AG08396 (cell line): ENCODE results near the gene MAML3.

ENCODE experiments used
- DNase-seq: peaks from one replicate; pipeline ENCODE4 v3.0.0; 2012; ENCODE audit warnings: low spot score, mixed read lengths

MAML3 gene

DNA sequence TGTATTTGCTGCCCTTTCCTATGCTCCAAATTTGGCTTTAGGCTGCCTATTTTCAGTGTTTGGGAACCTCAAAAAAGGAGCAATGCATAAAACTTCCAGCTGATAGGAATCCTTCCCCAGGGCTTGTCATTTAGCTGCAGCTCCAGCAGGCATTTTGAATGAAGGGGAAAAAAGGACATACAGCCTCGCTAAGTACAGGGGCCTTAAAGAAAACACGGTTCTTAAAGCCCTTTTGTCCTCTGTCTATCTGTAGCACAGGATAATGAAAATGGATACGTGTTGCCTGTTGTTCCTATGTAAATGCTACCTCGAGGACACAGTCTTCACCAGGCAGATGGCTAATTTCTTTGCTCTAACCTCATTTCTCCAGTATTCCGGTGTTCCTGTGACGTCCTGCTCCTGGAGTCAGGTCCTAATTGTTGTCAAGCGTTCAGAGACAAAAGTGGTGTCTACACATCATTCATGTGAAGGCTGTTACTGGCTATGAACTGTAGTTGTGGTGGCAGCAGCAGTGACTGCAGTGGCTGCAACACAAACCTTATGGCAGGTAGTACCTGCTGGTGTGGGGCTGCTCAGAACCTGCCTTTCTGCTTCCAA is 371.0 kb downstream of the MAML3 start:
- no peak for DNase-seq

DNA sequence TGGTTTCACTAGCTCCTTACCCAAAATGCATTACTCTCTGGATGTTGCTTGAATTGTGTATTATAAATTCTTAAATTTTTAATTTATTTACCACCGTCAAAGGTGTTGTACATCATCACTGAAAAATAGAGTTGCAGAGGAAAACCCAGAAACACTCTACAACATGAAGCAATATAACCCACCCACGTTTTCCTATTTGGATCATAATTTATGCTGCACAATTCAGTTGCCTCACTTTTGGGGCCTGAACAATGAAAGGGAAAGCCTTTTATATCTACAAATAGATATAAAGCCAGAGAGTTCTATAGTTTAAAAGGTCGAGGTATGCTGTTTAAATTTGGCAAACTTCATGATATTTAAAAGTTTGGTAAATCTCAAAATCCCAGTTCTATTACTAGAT is 372.9 kb downstream of the MAML3 start:
- no peak for DNase-seq

DNA sequence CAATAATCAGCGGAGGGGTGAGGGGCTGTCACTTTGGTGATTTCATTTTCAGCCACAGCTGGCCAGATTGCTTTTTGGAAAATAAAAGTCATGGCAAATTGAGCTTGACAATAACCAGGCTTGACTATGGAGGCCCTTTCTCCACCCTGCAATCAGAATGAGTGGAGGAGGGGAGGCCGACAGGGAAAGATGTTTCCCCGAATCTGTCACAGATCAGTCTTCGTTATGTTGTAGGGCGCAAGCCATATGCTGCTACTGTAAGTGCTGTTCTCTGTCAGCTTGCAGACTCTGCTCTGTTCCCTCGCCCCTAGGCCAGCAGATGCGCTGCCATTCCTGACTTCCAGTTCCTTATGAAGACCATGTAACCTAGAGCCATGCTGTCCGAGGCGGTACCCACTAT is 374.3 kb downstream of the MAML3 start:
- no peak for DNase-seq

DNA sequence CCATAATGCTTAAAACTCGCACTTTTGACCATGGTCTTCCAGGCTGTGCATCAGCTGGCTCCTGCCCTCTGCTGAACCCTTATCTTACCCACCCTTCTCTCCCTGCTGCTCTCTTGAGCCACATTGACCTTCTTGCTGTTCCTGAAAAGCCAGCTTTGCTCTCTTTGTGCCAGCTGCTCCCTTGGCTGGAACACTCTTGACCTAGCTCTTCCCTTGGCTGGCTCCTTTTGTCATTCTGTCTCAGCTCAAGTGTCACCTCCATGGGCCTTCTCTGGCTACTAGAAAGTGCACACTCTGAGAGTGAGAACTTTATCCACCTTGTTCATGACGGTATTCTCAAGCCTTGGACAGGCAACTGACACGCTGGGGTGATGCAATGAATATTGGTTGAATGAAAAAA is 376.2 kb downstream of the MAML3 start:
- no peak for DNase-seq

DNA sequence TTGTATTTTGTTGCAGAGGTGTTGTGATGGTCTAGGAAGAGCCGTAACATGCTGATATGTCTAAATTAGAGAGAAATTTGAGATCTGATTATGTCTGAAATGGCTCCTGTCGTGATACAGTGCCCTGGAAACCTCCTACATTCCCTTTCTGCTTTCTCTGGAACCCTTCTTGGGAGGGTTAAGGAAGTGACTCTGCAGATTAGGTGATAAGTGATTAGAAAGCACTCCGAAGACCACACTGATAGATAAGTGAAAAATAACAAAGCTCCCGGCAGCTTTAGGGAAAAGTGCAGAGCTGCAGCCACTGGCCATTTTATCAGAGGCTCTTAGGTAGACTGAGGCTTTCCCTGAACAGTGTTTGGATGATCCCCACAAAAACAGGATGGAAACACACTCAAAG is 377.7 kb downstream of the MAML3 start:
- no peak for DNase-seq

DNA sequence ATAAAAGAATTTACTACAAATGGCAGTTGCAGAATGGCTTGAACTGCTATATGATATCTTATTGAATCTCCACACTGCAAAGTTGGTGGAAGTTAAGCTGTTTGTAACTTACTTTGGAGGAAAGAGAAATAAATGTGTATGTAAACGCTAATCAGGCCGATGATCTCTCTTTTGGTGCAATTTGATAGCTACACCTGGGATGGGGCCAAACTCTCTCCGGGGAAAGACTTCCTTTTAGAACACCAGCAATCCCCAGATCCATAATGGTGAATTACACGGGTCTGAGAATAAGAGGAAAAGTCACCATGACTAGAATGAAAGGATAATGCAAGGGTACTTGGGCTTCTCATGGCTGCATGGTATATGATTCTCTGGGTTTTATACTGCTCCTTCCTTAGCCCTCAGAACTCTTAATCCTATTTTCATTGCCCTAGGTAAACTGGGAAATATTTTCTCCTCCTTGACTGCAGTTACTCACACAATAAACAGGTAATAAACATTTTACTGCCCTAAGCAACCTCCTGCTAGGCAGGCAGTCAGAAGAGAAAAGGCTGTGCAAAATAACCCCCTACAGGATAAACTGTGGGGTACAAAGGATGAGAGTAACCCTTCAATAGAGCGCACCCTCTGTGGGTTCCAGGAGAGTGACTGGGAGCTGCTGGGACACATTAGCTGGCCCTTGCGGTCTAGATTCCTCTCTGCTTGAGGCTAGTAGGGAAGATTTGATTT is 379.1 kb downstream of the MAML3 start:
- DNase-seq: no peak

DNA sequence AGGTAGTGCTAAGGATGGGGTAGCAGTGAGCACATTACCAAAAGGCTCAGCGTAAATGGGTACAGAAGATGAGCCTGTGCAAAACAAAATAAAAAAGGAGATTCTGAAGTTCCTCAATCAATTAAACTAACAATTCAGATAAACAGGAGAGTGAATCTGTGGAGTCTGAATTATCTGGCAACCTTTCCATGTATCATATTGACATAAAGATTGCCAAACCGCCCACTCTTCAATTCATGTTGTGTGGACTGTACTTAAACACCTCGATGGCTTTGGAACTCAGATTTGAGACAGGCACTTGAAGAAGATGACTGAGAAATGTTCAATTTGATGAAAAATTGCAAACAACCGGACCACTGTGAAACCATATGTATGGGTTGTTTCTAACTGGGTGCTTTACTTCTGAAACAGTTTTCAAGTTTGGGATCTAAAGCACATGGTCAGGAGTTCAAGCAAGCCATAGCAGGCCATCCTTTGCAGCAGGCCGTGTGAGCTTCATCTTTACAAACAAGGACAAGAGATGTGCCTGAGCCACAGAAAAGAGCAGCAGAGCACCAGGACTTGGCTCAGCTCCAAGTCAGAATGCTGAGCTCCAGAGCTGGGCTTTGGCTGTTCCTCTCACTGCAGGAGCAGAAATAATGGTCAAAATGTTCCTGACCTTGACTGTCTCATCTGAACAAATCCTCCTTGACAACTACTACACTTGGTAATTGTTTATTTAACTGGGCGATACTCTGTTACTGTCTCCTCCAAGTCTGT is 380.2 kb downstream of the MAML3 start:
- no peak for DNase-seq

DNA sequence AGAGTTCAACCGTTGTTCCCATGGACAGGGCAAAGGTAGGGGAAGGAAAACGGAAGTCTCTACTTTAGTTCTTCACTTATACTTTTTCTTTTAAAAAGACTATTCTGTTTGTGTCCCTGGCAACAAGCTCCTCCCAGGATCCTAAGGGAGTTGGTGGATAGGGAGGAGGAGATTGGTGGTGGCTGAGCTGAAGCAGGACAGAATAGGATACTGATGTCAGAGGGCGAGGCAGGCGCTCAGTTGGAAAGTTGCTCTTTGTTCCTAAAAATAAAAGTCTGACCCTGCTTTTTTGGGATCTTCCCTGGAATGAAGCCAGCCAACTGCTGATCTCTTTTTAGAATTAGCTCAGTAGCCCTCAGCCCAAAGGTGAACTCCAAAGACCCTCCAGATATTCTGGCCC is 383.6 kb downstream of the MAML3 start:
- no peak for DNase-seq

DNA sequence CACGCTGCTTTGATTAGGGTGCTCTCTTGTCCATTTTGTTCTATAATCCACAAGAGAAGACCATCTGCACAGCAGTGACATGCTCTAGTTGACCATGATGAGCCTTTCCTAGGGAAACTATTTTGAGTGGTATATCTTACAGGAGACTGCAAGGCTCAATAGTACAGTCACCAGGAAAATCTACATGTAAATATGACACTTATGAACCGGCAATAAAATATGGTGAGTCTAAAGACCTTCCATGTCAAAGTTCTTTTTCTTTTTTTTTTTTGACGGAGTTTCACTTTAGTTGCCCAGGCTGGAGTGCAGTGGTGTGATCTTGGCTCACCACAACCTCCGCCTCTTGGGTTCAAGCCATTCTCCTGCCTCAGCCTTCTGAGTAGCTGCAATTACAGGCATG is 384.6 kb downstream of the MAML3 start:
- DNase-seq: no peak

DNA sequence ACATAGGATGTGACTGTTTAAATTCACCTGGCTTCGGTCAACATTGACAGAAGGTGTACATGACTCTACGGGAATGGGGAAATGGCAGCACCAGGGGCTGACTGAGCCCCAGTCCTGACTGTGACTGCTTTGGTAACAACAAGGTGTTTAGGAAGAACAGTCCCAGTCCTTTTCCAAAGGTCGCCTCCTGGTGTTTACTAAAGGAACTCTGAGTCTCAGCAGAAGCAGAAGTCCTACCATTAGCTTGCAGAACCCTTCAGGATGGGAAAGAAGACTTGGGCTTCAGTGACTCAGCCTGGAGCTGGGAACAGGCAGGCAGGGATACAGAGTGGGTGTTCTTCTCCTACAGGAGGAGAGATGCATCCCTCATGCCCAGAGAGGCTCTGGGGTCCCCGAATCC is 385.1 kb downstream of the MAML3 start:
- no peak for DNase-seq

DNA sequence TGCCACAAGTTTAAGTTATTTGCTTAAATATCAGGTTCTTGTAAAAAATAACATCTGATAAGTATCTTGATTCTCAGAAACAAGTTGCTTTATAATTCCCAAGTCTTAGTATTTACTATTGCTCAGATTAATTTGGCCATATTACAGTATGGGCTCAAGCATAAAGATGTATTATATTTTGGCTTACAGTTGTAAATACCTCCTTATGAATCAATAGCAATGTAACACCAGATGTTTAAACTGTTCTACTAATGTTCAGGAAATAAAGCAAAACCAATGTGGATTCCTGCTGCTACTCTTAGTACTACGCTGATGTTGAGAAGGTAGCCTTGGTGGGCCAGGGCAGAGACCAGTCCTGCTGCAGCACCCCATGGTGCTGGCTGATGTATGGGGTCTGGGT is 385.6 kb downstream of the MAML3 start:
- DNase-seq: no peak

DNA sequence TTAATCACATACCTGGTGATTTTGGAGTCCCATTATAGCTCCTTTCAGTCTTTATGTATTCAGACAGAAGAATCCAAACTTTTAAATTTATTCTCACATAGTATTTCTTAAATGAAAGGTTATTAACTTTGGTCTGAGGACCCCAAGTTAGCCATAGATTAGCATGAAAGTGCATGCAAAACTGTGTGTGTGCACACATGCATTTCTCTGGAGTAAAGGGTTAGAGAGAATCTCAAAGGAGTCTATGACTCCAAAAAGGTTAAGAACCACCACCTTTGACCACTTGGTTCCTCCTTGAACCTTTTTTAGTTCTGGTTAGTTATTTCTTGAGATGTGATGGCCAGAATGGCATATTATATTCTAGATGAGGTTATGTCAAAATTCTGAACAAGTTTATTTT is 386.4 kb downstream of the MAML3 start:
- DNase-seq: no peak

DNA sequence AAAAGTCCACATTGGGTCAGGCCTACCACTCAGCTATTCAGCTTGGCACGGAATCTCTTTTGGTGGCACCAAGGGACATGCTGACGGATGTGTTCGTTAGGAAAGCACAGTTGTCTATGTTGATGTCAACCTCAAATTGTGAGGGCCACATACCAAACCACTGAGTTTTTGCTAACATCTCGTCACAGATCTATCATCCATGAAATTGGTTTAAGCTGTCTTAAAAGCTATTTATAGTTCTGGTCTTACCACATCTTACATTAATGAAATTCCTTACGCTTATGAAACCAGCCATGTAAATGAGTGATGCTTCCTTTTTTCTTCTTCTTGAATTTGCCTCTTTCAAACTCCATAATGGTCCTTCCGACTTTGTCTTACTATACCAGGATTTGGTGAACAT is 386.8 kb downstream of the MAML3 start:
- no peak for DNase-seq

DNA sequence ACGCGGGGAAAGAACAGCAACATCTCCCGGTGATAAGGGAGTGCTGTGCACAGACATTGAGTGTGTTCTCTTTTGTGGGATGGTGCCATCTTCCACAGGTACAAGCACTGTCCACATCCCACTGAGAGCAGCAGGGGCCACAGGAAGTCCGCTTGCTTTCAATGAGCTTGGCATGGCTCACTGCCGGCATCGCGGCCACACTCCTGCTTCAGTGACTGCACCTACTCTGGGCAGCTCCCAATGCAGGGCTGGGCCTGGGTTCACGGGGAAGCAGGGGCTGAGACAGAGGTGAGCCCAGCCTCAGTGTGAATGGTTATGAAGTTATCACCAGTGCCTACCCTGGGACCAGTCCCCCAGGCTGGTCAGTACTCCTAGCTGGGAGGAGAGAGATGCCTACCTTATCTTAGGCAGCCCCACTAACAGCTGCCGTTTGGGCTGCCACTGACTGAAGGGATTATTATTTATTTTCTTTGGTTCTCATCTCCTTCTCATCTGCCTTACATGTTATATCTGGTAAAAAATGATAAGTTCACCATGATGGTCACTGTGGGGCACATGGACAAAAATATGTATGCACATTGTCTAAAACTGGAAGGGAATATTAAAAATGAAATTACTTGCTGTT is 389.2 kb downstream of the MAML3 start:
- DNase-seq: no peak

DNA sequence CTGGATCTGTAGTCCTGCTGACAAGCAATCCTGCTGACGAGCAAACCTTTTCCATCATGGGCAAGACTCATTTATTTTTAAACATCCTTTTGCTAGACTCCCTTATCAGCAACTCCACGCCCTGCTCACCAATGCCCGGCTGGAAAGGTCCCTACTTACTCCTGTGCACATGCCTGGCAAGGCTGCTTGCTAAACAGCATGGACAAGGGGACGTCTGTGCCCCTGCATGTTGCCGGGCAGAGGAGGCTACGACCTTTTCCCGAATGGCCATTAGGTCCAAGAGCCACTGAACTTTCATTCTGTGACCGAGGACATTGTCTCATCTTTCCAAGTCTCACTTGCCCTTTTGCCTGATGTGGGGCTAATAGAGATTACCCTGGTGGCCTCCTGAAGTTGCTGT is 389.8 kb downstream of the MAML3 start:
- no peak for DNase-seq

DNA sequence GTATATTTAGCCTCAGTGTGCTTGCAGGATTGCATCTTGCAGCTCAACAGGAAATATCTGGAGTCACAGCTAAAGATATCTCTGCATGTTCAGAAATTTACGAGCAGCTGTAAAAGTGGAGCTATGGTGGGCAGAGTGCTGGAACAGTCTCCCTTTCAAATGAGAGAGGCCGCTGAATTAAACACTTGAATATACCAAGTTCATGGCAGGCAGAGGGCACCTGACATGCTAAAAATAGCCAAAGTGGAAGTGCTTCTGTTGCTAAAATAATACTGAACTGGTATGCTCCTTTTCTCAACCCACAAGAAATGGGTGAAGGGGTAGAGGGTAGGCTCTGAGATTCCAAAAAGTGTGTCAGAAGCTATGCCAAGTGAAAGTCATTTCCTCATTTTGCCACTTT is 390.3 kb downstream of the MAML3 start:
- no peak for DNase-seq

DNA sequence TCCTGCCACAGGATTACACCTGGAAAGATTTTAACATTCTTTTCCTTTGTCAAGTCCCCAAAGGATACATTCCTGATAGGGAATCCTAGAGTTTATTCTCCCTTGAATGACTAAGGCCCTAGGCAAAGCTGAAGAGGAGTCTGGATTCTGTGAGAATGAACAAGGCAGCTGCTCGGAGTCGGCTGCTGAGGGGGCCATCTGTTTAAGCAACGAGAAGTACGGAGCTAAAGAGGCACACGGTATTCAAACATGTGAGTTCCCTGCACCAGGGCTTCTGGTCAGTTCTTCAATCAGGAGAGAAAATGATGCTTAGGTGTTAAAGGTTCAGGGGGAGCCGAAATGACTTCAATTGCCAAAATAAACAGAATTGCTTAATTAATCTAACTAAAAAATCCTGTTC is 390.8 kb downstream of the MAML3 start:
- no peak for DNase-seq

DNA sequence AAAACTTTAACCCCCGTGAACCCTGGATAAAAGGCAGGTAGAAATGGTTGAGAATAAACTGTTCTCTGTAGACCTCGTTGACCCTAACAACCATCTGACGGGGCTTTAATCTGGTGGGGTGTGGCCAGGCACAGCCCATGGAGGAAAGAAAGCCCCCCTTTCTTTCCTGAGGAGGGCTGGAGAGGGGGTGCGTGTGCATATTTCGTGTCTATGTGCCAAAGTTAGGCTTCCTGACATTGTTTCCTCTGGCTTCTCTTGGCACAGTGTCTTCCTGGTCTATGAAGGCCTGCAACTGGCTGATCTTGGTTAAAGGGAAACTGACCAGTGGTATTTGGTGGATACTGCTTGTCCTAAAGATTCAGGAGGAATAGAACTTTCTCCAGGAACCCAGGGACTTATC is 391.3 kb downstream of the MAML3 start:
- no peak for DNase-seq

DNA sequence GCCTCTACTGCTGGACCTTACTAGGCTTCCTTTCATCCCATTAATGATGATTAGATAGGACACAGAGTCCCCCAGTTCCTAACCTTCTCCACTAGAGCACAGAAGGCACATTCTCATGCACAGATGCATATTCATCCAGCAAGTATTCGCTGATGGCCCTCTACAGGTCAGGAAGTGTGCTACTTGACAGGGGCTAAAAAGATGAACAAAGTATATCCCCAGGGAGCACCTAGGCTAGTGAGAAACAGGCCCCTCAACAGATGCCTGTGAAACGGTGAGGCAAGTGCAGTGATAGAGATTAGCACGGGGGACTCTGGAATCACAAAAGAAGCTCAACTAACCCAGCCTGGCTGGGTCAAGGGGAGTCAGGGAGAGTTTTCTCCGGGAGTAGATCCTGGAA is 392.5 kb downstream of the MAML3 start:
- DNase-seq: peak; percentile 31

DNA sequence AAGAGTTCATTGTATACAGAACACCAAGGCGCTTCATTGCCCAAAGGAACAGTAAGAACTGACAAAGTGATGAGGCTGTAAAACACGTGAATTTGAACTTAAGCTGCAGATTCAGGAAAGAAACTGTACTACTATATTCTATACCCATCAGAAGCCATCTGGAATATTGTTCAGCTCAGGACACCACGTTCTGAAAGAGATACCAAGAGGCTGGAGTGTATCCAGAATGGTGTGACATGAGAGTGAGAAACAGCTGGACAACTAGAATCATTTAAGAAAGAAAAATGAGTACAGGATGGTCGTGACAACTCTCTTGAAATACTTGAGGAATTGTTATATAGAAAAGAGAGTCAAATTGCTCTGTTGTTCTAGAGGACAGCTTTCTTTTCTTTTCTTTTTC is 393.4 kb downstream of the MAML3 start:
- DNase-seq: no peak

DNA sequence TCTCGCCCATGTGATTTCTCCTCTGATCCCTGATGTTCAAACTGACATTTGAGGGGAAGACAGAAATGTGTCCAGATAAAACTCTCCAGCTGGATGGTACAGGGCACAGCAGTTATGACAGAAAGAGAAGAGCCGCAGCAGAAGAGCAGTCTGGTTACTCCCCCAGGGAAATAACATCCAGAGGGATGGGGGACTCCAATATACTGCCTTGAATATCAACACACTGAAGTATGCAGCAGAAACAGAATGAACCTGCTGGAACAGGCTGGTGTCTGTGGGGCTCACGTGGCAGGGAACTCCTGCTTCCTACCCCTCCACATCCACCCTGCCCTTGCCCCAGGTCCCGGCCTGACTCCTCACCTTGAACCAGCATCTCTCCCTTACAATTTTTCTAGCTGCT is 394.9 kb downstream of the MAML3 start:
- no peak for DNase-seq

DNA sequence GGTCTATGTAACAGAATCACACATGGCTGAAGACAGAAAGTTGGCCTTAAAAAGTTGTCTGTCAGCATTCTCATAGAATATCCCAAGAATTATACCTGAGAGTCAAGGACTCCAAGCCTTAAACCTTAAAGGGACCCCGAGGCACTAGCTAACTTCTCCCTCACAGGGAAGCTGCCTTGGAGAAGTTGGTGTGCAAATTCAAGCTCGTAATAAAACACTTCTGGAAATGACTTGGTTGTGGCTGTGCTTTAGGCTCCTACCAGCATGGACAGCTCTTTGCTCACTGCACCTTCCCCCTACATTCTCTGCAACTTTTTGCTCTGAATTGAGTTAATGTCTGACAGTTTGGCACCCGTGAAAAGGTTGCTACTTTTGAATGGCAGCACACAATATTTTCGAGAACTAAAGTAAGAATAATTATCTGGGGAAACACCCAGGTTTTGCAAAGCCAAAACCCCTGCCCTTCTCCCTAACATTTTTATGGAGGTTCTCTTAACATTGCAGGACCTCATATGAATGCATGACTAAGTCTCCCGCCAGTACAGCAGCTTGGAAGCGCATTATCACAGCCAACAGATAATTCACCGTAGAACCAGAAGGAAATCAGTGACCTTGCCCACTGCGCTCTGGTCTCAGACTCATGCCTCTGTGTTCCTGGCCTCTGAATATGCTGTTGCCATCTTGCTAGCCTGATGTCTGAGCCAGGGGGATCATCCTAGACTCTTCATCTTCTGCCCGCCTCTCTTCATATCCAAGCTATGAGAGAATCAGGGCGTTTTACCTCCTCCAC is 397.4 kb downstream of the MAML3 start:
- DNase-seq: no peak
